COR-L47 (cell line): ENCODE results near the gene SLC25A4.
"Not testable (repeated sequence)": the region's sequence is repeated elsewhere in the genome, so short reads cannot be mapped to it uniquely, and the experiment has no call there.

Experiments
- DNase-seq: peaks from one replicate; lab custom pipeline; 2025; lab: John Stamatoyannopoulos, UW

The SLC25A4 gene

DNA sequence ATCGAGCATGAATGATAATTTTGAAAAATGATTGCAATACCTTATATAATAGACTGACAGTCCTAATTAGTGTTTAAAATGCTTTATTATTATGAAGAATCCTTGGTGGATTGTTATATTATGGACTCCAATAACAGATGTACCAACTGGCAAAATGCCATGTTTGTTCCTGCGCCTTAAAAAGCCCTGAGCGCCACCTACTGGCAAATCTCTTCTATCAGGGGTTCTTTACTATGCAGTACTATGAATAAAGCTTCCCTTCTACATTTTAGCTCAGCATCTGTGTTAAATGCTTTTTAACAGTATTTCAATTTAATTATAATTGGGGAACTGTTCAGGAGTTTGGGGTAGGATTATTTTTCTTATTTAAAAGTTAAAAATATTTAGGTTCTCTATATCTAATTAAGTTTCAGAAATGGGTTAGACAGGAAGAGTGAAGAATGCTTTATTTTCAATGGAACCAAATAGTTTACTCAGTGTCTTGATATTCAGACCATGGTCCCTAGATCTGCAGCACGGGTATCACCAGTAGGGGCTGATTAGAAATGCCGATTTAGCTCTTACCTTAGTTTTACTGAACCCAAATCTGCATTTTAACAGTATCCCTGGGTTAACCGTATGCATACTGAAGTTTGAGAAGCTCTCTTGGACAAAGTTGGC, 40.7 kb downstream of the SLC25A4 start:
- peak; percentile 95 for DNase-seq

DNA sequence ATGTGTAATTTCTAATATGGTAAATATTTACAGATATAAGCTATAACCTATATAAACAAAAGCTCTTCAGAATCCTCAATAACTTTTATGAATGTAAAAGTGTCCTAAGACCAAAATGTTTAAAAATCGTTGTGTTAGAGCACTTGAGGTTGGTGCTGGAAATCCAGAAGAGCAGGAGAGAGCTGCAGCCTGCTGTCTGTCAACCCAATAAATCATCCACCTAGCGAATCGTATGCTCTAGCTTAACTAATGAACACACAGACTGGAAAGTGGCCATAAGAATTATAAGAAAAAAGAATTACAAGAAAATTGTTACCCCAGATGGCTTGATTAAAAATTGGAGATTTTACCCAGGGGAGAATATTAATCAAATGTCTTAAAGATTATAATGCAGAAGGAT, 43.7 kb downstream of the SLC25A4 start:
- no peak for DNase-seq

- DNase-seq: no peak
Observed at GRCh38 chr4:185189606-185190305, 46.7 kb downstream of the SLC25A4 start.

DNA sequence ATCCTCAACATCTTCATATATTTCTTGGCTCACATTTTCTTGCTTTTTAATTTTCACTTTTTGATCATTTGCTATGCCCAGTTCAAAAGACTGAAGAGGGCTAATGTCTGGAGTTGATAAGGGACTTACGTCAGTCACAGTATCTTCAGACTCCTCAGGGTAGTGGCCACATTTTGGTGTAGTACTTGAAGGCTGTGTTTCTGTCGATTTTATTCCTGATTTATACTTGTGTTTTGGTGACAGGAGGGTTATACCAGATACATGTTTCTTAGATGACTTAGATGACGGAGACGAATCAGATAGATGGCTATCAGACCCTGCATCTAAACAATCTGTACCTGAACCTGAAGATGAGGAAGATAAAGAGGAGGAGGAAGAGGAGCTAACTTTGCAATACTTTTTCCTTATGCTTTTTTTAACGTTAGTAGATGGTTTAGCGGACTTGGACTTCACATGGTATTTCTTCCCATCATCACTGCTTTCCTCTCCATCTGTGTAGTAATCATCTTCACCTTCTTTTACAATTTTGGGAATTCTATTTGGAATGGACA, 47.3 kb downstream of the SLC25A4 start:
- DNase-seq: no peak

- no peak for DNase-seq
Observed at GRCh38 chr4:185192059-185192458, 49.0 kb downstream of the SLC25A4 start.

DNA sequence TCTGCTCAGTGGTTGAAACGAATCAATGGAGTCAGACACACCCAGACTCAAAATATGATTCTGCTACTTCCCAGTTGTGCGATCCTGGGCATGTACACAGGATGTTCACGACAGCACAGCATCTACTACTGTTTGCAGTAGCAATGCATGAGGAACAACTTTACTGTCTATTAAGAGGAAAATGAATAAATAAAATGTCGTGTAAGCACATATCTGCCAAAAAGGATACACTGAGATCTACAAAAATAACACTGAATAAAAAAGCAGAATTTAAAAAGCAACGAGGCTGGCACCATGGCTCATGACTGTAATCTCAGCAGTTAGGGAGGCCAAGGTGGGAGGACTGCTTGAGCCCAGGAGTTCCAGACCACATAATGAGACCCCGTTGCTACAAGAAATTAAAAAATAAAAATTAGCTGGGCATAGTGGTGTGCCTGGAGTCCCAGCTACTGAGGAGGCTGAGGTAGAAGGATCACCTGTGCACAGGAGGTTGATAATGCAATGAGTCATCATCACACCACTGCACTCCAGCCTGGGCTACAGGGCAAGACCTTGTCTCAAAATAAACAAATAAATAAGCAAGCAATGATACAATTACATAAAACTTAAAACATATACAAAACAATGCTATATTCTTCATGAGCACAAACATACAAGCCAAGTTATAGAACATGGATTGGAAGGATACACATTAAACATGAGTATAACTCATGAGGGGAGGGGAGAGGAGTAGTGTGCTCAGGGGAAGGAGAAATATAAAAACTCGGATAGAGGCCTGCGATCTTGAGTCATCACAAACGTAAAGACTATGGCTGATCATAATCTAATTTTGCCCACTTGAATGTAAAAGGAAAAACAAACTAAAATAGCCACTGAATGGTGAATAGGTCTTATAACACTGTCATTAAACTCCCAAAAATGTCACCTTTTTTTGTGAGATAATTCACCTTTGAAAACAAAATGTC, 52.1 kb downstream of the SLC25A4 start:
- DNase-seq: no peak

DNA sequence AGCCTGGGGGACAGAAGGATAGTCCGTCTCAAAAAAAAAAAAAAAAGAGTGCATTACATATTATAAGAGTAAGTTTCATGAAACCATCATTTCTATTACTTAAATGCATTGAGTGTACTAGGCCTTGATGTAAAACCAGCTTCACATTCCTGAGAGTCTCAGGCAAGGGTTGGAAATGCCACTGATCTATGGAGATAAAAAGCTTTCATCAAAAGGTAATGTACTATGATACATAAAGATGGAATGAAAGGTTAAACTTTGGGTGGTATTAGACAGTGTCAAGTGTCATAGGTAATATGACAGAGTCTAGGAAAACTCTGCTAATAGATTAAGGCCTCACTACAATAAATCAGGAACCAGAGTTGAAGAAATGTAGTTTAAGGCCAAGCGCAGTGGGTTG, 53.4 kb downstream of the SLC25A4 start:
- DNase-seq: no peak

DNA sequence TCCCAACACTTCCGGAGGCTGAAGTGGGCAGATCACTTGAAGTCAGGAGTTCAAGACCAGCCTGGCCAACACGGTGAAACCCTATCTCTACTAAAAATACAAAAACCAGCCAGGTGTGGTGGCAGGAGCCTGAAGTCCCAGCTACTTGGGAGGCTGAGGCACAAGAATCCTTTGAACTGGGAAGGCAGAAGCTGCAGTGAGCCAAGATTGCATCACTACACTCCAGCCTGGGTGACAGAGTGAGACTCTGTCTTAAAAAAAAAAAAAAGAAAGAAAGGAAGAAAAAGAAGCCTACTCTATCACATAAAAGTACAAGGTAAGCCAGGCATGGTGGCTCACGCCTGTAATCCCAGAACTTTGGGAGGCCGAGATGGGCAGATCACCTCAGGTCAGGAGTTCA, 55.1 kb downstream of the SLC25A4 start:
- not testable (repeated sequence) for DNase-seq
